ENCODE results near the gene VPS8. TPM values are rescaled to one million over a fixed set of nuclear protein-coding genes. Genes with fewer than 3 reads are reported as not detected.

The VPS8 gene
- total and polyA plus RNA-seq, 4 donors, result 4.2 to 34.9 (median 22.9) TPM

- H3K4me3 ChIP-seq (ENCODE audit: low read depth in 1 of 3, low read length in 3 of 3), result no peak overlapping the region
- no peaks in the 10 kb centered on the region for H3K4me1 ChIP-seq (ENCODE audit: control insufficient read depth in 4 of 4, insufficient read depth in 4 of 4, low read length in 3 of 4)
- TF ChIP-seq REST (IDR thresholded peaks at IDR 0.05) (no peak), ZBTB33 (IDR thresholded peaks at IDR 0.05) (no peak), ATF3 (IDR thresholded peaks at IDR 0.05) (no peak), FOXA2 (IDR thresholded peaks at IDR 0.05) (no peak), EGR1 (IDR thresholded peaks at IDR 0.05; ENCODE audit: low read depth in 2 of 2) (no peak), HNF4G (IDR thresholded peaks at IDR 0.05) (no peak), RAD21 (IDR thresholded peaks at IDR 0.05) (no peak), MAX (IDR thresholded peaks at IDR 0.05) (no peak), JUND (IDR thresholded peaks at IDR 0.05) (no peak), FOXA1 (IDR thresholded peaks at IDR 0.05) (no peak), CTCF (IDR thresholded peaks at IDR 0.05; ENCODE audit: low read depth, low read length, missing input control) (no peak), RXRA (IDR thresholded peaks at IDR 0.05) (no peak), TAF1 (conservative IDR thresholded peaks at IDR 0.05) (no peak), GABPA (IDR thresholded peaks at IDR 0.05 in 1 of 2, conservative IDR thresholded peaks at IDR 0.05 in 1 of 2) (no peak)
- H3K9me3 ChIP-seq (ENCODE audit: control insufficient read depth in 4 of 4, low read length in 3 of 4), result no peaks in the 10 kb centered on the region
- peaks cover 0 to 4% (median 1%) of the 10 kb centered on the region in 4 donors for H3K36me3 ChIP-seq (ENCODE audit: control insufficient read depth in 4 of 4, insufficient read depth in 3 of 4, low read depth in 1 of 4, low read length in 3 of 4)
- no peaks in the 10 kb centered on the region for H3K27me3 ChIP-seq (ENCODE audit: control insufficient read depth in 4 of 4, insufficient read depth in 4 of 4, low read length in 3 of 4)
- no peak for DNase-seq (ENCODE audit: low spot score)
- WGBS, result 92% methylated on average over 6 of the region's 6 CpGs
- H3K27ac ChIP-seq (ENCODE audit: low read depth in 1 of 2, low read length in 2 of 2), result no peak overlapping the region
- H3K9ac ChIP-seq (ENCODE audit: low read depth in 1 of 2, low read length in 2 of 2), result no peak overlapping the region
These were observed 13.3 kb downstream of the VPS8 start for GRCh38 chr3:184825121-184825820.

- no peak overlapping the region for H3K27ac ChIP-seq (ENCODE audit: low read depth in 1 of 2, low read length in 2 of 2)
- no peaks in the 10 kb centered on the region for H3K9me3 ChIP-seq (ENCODE audit: control insufficient read depth in 4 of 4, low read length in 3 of 4)
- no peaks in the 10 kb centered on the region for H3K27me3 ChIP-seq (ENCODE audit: control insufficient read depth in 4 of 4, insufficient read depth in 4 of 4, low read length in 3 of 4)
- peaks cover 0 to 9% (median 5%) of the 10 kb centered on the region in 4 donors for H3K36me3 ChIP-seq (ENCODE audit: control insufficient read depth in 4 of 4, insufficient read depth in 3 of 4, low read depth in 1 of 4, low read length in 3 of 4)
- no peak for DNase-seq (ENCODE audit: low spot score)
- H3K4me1 ChIP-seq (ENCODE audit: control insufficient read depth in 4 of 4, insufficient read depth in 4 of 4, low read length in 3 of 4), result no peaks in the 10 kb centered on the region
- H3K4me3 ChIP-seq (ENCODE audit: low read depth in 1 of 3, low read length in 3 of 3), result no peak overlapping the region
- WGBS, result 89% methylated on average over 2 of the region's 2 CpGs
- no peak overlapping the region for H3K9ac ChIP-seq (ENCODE audit: low read depth in 1 of 2, low read length in 2 of 2)
- no peak for TF ChIP-seq FOXA1 (IDR thresholded peaks at IDR 0.05)
- TF ChIP-seq RAD21 (IDR thresholded peaks at IDR 0.05), result no peak
- no peak for TF ChIP-seq NR2F2 (IDR thresholded peaks at IDR 0.05)
- TF ChIP-seq EGR1 (IDR thresholded peaks at IDR 0.05; ENCODE audit: low read depth in 2 of 2), result no peak
- no peak for TF ChIP-seq RXRA (IDR thresholded peaks at IDR 0.05)
- no peak for TF ChIP-seq HNF4A (conservative IDR thresholded peaks at IDR 0.05)
- no peak for TF ChIP-seq ZBTB33 (IDR thresholded peaks at IDR 0.05)
- no peak for TF ChIP-seq CTCF (IDR thresholded peaks at IDR 0.05; ENCODE audit: low read depth, low read length, missing input control)
- TF ChIP-seq FOXA2 (IDR thresholded peaks at IDR 0.05), result no peak
- no peak for TF ChIP-seq JUND (IDR thresholded peaks at IDR 0.05)
- no peak for TF ChIP-seq YY1 (IDR thresholded peaks at IDR 0.05)
- no peak for TF ChIP-seq ATF3 (IDR thresholded peaks at IDR 0.05)
- no peak for TF ChIP-seq MAX (IDR thresholded peaks at IDR 0.05)
- TF ChIP-seq HNF4G (IDR thresholded peaks at IDR 0.05), result no peak
These were observed 15.6 kb downstream of the VPS8 start for GRCh38 chr3:184827572-184827971.

All from liver (tissue), 9 donors.